Measurements from ENCODE around the gene NOP56. TPM values are rescaled to one million over a fixed set of nuclear protein-coding genes. Genes with fewer than 3 reads are reported as not detected.
A peak's percentile ranks its signal among the peaks of the same experiment; 100 is the strongest.

Gene NOP56, protein sequence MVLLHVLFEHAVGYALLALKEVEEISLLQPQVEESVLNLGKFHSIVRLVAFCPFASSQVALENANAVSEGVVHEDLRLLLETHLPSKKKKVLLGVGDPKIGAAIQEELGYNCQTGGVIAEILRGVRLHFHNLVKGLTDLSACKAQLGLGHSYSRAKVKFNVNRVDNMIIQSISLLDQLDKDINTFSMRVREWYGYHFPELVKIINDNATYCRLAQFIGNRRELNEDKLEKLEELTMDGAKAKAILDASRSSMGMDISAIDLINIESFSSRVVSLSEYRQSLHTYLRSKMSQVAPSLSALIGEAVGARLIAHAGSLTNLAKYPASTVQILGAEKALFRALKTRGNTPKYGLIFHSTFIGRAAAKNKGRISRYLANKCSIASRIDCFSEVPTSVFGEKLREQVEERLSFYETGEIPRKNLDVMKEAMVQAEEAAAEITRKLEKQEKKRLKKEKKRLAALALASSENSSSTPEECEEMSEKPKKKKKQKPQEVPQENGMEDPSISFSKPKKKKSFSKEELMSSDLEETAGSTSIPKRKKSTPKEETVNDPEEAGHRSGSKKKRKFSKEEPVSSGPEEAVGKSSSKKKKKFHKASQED
- polyA plus RNA-seq (2013): 165 TPM

DNA sequence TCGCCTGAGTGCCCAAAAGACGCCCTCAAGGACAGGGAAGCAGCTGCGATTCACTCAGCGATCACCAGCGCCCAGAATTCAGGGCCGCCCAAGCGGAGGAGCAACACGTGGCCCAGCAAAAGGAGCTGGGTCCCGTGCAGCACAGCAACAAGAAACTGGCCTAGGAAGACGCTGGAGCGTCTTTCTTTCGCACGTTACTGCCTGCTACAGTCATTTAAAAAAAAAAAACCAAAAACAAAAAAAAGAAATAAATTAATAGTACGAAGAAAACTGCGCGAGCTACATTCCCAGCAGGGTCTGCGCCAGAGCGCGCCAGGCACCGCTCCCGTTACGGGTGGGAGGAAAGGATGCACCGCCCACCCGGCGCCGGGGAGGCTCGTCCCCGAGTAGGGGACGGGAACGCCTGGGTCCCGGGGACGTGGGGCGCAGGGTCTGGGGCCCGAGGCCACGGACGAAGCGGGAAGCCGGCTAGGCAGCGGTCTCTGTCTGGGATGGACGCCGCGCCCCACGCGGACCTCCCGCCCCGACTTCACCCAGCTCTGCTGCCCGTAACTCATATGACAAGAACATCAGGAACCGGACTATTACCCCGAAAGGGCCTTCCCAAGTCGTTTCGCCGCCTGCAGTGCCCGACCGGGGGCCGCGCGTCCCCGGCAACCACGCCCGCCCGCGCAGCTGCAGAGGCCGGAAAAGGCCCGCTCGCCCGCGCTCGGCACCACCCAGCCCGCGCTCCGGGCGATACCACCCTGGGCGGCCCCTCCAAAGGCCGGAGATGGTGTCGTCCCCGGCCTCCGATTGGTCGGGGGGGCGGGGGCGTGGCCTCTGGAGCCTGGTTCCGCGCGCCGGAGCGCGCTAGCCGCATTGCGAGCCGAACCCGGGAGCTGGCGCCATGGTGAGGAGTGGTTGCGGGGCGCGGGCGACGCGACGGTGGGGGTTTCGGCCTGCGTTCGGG lies at the start of gene NOP56:
TSS of gene NOP56 (plus strand) at position 861 of the 952 bp plus-strand sequence. CDS start at position 890, 29 bp downstream.
- Histone ChIP-seq H3K27me3 (replicated peaks in 2 of 5; ENCODE audit: control insufficient read depth in 4 of 5, insufficient read depth in 5 of 5, low read length in 4 of 5) (no peaks in the 10 kb centered on the region), H3K4me3 (ENCODE audit: control insufficient read depth in 1 of 7, extremely low read depth in 1 of 7, insufficient read depth in 4 of 7, low read depth in 2 of 7, low read length in 6 of 7) (peak within 1 kb of the TSS; percentile 86 to 99 (median 91)), H3K4me1 (ENCODE audit: control extremely low read depth in 1 of 4, control insufficient read depth in 4 of 4, insufficient read depth in 4 of 4, low read length in 3 of 4) (peaks cover 10 to 35% (median 27%) of the 10 kb centered on the region in 4 experiments), H3K27ac (ENCODE audit: insufficient read depth in 1 of 2, low read depth in 1 of 2, low read length in 2 of 2, poor library complexity in 1 of 2, severe bottlenecking in 2 of 2) (peak within 1 kb of the TSS; percentile 56 to 88), H3K9me3 (ENCODE audit: control extremely low read depth in 1 of 5, control insufficient read depth in 4 of 5, insufficient read depth in 2 of 5, low read depth in 1 of 5, low read length in 4 of 5) (no peaks in the 10 kb centered on the region), H3K36me3 (ENCODE audit: control insufficient read depth in 4 of 4, insufficient read depth in 4 of 4, low read length in 3 of 4) (peaks cover 17 to 38% (median 28%) of the 10 kb centered on the region in 4 experiments)
- peak; percentile 92 to 96 (median 96) for DNase-seq
- CTCF ChIA-PET: interaction anchor here (0.7 to 1.7 kb wide), 5 partner anchors 11 to 130 kb away, joined by 3 to 10 read pairs (median 4); partner anchors contain the start of gene IDH3B
- WGBS (ENCODE audit: insufficient coverage): 0% methylated on average over 67 of the region's 101 CpGs
- POLR2A ChIA-PET: interaction anchor here (0.6 to 2.1 kb wide), 3 partner anchors 11 to 207 kb away, joined by 3 to 23 read pairs (median 3); partner anchors contain the start of gene IDH3B

DNA sequence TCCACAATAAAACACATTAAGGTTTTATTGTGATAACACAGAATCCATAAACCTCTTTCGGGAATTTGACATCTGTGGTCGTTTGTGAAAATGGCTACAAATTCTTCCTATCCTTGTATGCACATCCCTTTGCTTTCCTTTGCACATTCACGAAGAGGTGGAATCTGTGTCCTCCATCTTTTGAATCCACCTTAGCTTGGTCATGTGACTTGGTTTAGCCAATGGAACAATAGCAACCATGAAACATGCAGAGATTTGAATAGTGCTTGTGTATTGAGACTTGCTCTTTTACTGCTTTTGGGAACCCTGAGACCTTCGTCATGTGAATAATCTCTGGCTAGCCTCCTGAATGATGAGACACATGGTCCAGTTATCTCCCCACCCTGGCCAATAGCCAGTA lies 49.7 kb upstream of the NOP56 start:
- POLR2A ChIA-PET: no interaction called here
- CTCF ChIA-PET: no interaction called here

DNA sequence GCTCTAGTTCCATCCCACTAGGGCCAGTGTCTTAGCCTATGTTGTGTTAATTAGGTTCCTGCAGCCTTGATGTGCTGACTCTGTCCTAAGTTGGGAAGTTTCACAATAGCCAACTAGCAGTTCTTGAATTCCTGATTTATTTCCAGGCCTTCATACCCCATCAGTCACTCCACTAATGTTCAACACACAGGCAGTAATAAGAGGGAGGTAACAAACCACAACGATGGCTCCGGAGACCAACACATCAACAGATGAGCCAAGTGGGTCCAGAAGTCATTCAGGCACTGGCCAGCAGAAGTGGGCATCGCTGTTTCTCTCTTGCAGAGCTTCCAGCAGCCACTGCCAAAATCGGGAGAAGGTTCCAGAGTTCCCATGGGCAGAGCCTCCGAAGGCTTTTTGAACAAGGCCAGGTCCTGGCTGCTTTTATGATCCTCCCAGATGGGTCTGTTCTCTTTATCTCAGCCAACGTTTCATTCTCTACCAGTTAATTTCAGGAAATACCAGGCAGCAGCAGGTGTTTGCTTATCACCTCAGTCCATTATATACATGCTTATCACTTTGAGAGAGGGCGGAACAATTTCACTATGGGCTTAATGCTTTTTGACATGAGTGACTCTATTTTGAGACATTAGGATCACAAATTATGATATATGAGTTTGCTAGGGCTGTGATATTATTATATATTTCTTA lies 48.5 kb upstream of the NOP56 start:
- H3K27ac ChIP-seq (ENCODE audit: insufficient read depth in 1 of 2, low read depth in 1 of 2, low read length in 2 of 2, poor library complexity in 1 of 2, severe bottlenecking in 2 of 2): no peak overlapping the region
- 91% methylated on average over 5 of the region's 7 CpGs for WGBS (ENCODE audit: insufficient coverage)
- H3K9me3 ChIP-seq (ENCODE audit: control extremely low read depth in 1 of 5, control insufficient read depth in 4 of 5, insufficient read depth in 2 of 5, low read depth in 1 of 5, low read length in 4 of 5): peaks cover 0 to 13% (median 8%) of the 10 kb centered on the region in 5 experiments
- no peaks in the 10 kb centered on the region for H3K36me3 ChIP-seq (ENCODE audit: control insufficient read depth in 4 of 4, insufficient read depth in 4 of 4, low read length in 3 of 4)
- ChIA-PET CTCF (no interaction called here), POLR2A (no interaction called here)
- no peak overlapping the region for H3K4me3 ChIP-seq (ENCODE audit: control insufficient read depth in 1 of 7, extremely low read depth in 1 of 7, insufficient read depth in 4 of 7, low read depth in 2 of 7, low read length in 6 of 7)
- peak in 1 of 3 donors; percentile 11 for DNase-seq
- peaks cover 0 to 6% (median 1%) of the 10 kb centered on the region in 5 experiments for H3K27me3 ChIP-seq (replicated peaks in 2 of 5; ENCODE audit: control insufficient read depth in 4 of 5, insufficient read depth in 5 of 5, low read length in 4 of 5)
- no peaks in the 10 kb centered on the region for H3K4me1 ChIP-seq (ENCODE audit: control extremely low read depth in 1 of 4, control insufficient read depth in 4 of 4, insufficient read depth in 4 of 4, low read length in 3 of 4)

More for the DNA sequence above, 49.7 kb upstream of the NOP56 start:
- H3K27me3 ChIP-seq (replicated peaks in 2 of 5; ENCODE audit: control insufficient read depth in 4 of 5, insufficient read depth in 5 of 5, low read length in 4 of 5): peaks cover 0 to 6% (median 1%) of the 10 kb centered on the region in 5 experiments
- no peaks in the 10 kb centered on the region for H3K36me3 ChIP-seq (ENCODE audit: control insufficient read depth in 4 of 4, insufficient read depth in 4 of 4, low read length in 3 of 4)
- DNase-seq: no peak
- peaks cover 0 to 13% (median 8%) of the 10 kb centered on the region in 5 experiments for H3K9me3 ChIP-seq (ENCODE audit: control extremely low read depth in 1 of 5, control insufficient read depth in 4 of 5, insufficient read depth in 2 of 5, low read depth in 1 of 5, low read length in 4 of 5)
- no peak overlapping the region for H3K27ac ChIP-seq (ENCODE audit: insufficient read depth in 1 of 2, low read depth in 1 of 2, low read length in 2 of 2, poor library complexity in 1 of 2, severe bottlenecking in 2 of 2)
- WGBS (ENCODE audit: insufficient coverage): 96% methylated on average over 4 of the region's 4 CpGs
- no peaks in the 10 kb centered on the region for H3K4me1 ChIP-seq (ENCODE audit: control extremely low read depth in 1 of 4, control insufficient read depth in 4 of 4, insufficient read depth in 4 of 4, low read length in 3 of 4)
- no peak overlapping the region for H3K4me3 ChIP-seq (ENCODE audit: control insufficient read depth in 1 of 7, extremely low read depth in 1 of 7, insufficient read depth in 4 of 7, low read depth in 2 of 7, low read length in 6 of 7)

DNA sequence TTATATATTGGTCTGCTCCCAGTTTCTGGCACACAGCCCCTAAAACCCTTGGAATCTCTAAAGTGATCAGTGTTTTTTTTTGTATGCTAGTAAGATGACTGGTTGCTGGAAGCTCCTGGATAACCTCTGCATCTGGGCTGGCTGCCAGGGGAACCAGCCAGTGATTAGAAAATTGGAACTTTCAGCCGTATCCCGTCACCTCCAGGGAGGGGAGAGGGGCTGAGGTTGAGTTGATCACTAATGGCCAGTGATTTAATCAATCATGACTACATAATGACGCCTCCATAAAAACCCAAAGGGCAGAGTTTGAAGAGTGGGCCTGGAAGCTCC lies 48.0 kb upstream of the NOP56 start:
- DNase-seq: no peak
- H3K27me3 ChIP-seq (replicated peaks in 2 of 5; ENCODE audit: control insufficient read depth in 4 of 5, insufficient read depth in 5 of 5, low read length in 4 of 5): peaks cover 0 to 3% (median 1%) of the 10 kb centered on the region in 5 experiments
- peaks cover 0 to 13% (median 8%) of the 10 kb centered on the region in 5 experiments for H3K9me3 ChIP-seq (ENCODE audit: control extremely low read depth in 1 of 5, control insufficient read depth in 4 of 5, insufficient read depth in 2 of 5, low read depth in 1 of 5, low read length in 4 of 5)
- H3K4me3 ChIP-seq (ENCODE audit: control insufficient read depth in 1 of 7, extremely low read depth in 1 of 7, insufficient read depth in 4 of 7, low read depth in 2 of 7, low read length in 6 of 7): no peak overlapping the region
- H3K27ac ChIP-seq (ENCODE audit: insufficient read depth in 1 of 2, low read depth in 1 of 2, low read length in 2 of 2, poor library complexity in 1 of 2, severe bottlenecking in 2 of 2): no peak overlapping the region
- no peaks in the 10 kb centered on the region for H3K4me1 ChIP-seq (ENCODE audit: control extremely low read depth in 1 of 4, control insufficient read depth in 4 of 4, insufficient read depth in 4 of 4, low read length in 3 of 4)
- CTCF ChIA-PET: no interaction called here
- no peaks in the 10 kb centered on the region for H3K36me3 ChIP-seq (ENCODE audit: control insufficient read depth in 4 of 4, insufficient read depth in 4 of 4, low read length in 3 of 4)
- WGBS (ENCODE audit: insufficient coverage): 100% methylated on average over 1 of the region's 3 CpGs
- POLR2A ChIA-PET: no interaction called here

DNA sequence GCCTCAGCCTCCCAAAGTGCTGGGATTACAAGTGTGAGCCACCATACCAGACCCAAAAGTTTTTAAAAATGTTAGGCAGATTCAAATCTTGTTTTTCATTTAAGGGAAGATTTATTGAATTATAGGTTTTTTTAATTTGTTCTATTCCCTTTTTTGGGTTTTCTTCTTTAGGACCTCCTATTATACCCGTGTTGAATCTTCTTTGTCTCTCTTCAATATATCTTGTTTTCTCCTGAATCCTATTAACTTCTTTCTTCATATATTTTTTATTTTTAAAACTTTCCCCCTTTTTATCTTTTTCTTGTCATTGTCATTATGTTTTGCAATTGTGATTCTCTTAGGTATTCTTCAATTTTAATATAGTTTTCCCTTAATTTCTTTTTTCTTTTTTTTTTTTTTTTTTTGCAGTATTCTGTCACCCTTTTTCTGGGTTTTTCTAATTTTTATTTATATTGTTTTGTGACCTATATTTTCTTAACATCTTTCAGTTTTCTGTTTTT lies 45.9 kb upstream of the NOP56 start:
- peaks cover 0 to 7% (median 2%) of the 10 kb centered on the region in 5 experiments for H3K27me3 ChIP-seq (replicated peaks in 2 of 5; ENCODE audit: control insufficient read depth in 4 of 5, insufficient read depth in 5 of 5, low read length in 4 of 5)
- H3K4me1 ChIP-seq (ENCODE audit: control extremely low read depth in 1 of 4, control insufficient read depth in 4 of 4, insufficient read depth in 4 of 4, low read length in 3 of 4): no peaks in the 10 kb centered on the region
- no peak overlapping the region for H3K27ac ChIP-seq (ENCODE audit: insufficient read depth in 1 of 2, low read depth in 1 of 2, low read length in 2 of 2, poor library complexity in 1 of 2, severe bottlenecking in 2 of 2)
- peak in 1 of 3 donors; percentile 21 for DNase-seq
- H3K4me3 ChIP-seq (ENCODE audit: control insufficient read depth in 1 of 7, extremely low read depth in 1 of 7, insufficient read depth in 4 of 7, low read depth in 2 of 7, low read length in 6 of 7): no peak overlapping the region
- no CpG with 5 or more reads among the region's 1 CpG for whole genome bisulfite sequencing (ENCODE audit: insufficient coverage)
- ChIA-PET POLR2A (no interaction called here), CTCF (no interaction called here)
- H3K9me3 ChIP-seq (ENCODE audit: control extremely low read depth in 1 of 5, control insufficient read depth in 4 of 5, insufficient read depth in 2 of 5, low read depth in 1 of 5, low read length in 4 of 5): peaks cover 0 to 13% (median 11%) of the 10 kb centered on the region in 5 experiments
- H3K36me3 ChIP-seq (ENCODE audit: control insufficient read depth in 4 of 4, insufficient read depth in 4 of 4, low read length in 3 of 4): no peaks in the 10 kb centered on the region

DNA sequence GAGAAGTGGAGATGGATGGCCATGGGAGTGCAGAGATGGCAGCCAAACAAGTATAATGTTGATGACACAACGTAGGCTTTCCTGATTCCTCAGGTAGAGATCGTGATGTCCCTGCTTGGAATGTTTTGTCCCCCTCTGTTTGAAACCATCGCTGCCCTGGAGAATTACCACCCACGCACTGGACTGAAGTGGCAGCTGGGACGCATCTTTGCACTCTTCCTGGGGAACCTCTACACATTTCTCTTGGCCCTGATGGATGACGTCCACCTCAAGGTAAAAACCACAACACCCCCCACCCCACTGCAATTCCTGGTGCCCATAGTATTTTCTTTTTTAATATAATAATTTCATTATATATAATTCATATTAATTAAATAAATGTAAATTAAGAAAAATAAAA lies 42.1 kb upstream of the NOP56 start:
- no peaks in the 10 kb centered on the region for H3K4me1 ChIP-seq (ENCODE audit: control extremely low read depth in 1 of 4, control insufficient read depth in 4 of 4, insufficient read depth in 4 of 4, low read length in 3 of 4)

More for the DNA sequence above, 42.1 kb upstream of the NOP56 start:
- Histone ChIP-seq H3K4me3 (ENCODE audit: control insufficient read depth in 1 of 7, extremely low read depth in 1 of 7, insufficient read depth in 4 of 7, low read depth in 2 of 7, low read length in 6 of 7) (no peak overlapping the region), H3K27me3 (replicated peaks in 2 of 5; ENCODE audit: control insufficient read depth in 4 of 5, insufficient read depth in 5 of 5, low read length in 4 of 5) (peaks cover 6 to 17% (median 7%) of the 10 kb centered on the region in 5 experiments), H3K36me3 (ENCODE audit: control insufficient read depth in 4 of 4, insufficient read depth in 4 of 4, low read length in 3 of 4) (no peaks in the 10 kb centered on the region), H3K27ac (ENCODE audit: insufficient read depth in 1 of 2, low read depth in 1 of 2, low read length in 2 of 2, poor library complexity in 1 of 2, severe bottlenecking in 2 of 2) (no peak overlapping the region), H3K9me3 (ENCODE audit: control extremely low read depth in 1 of 5, control insufficient read depth in 4 of 5, insufficient read depth in 2 of 5, low read depth in 1 of 5, low read length in 4 of 5) (peaks cover 0 to 13% (median 13%) of the 10 kb centered on the region in 5 experiments)
- no peak for DNase-seq
- POLR2A ChIA-PET: no interaction called here
- 100% methylated on average over 2 of the region's 6 CpGs for WGBS (ENCODE audit: insufficient coverage)
- CTCF ChIA-PET: no interaction called here

Measured in common myeloid progenitor, CD34-positive (primary cell).